SK-N-MC (cell line): ENCODE data around the gene ATG5.

Source experiments
- EZH2 ChIP-seq: fragments of 200-600 bp; sonication (generic); IDR thresholded peaks from one replicate; pipeline ENCODE4 v1.6.1; 2017; ENCODE audit warnings: antibody characterized with exemption
- FOXP2 ChIP-seq: optimal IDR thresholded peaks from 2 replicates; pipeline ENCODE3; 2011; ENCODE audit warnings: mild to moderate bottlenecking, moderate library complexity; ENCODE audit not compliant: insufficient read depth; ENCODE audit errors: extremely low read length, control extremely low read depth

- TF ChIP-seq FOXP2 = no peak
- no peak for TF ChIP-seq EZH2
Observed at GRCh38 chr6:106160189-106160588, 165.4 kb downstream of the ATG5 start.
